ENCODE data around the gene ARNT2. TPM values are rescaled to one million over a fixed set of nuclear protein-coding genes. Genes with fewer than 3 reads are reported as not detected.

Gene ARNT2
- total and polyA plus RNA-seq, 2 experiments from 2014 or later: 4.6 to 11.6 TPM

- TF ChIP-seq ZNF462 (CRISPR knock-in tag; IDR thresholded peaks at IDR 0.05) (no peak), EZH2phosphoT487 (IDR thresholded peaks at IDR 0.05; ENCODE audit: unreplicated experiment) (no peak), ZNF331 (CRISPR knock-in tag; IDR thresholded peaks at IDR 0.05; ENCODE audit: low read depth) (no peak)
Measured at GRCh38 chr15:80441041-80441440, 36.9 kb downstream of the ARNT2 start (continued).

- H3K27me3 Mint-ChIP-seq (ENCODE audit: insufficient read depth, low read depth, poor library complexity): no peaks in the 10 kb centered on the region
Measured at GRCh38 chr15:80441714-80442113, 37.5 kb downstream of the ARNT2 start.

More at GRCh38 chr15:80441714-80442113, 37.5 kb downstream of the ARNT2 start:
- H3K27me3 ChIP-seq (ENCODE audit: insufficient read depth): no peaks in the 10 kb centered on the region
- ATAC-seq (no peak), DNase-seq (ENCODE audit: low spot score) (no peak)
- Mint-ChIP-seq H3K4me3 (no peak overlapping the region), H3K4me1 (peaks cover 19% of the 10 kb centered on the region), H3K9me3 (no peaks in the 10 kb centered on the region), H3K36me3 (ENCODE audit: low read depth) (no peaks in the 10 kb centered on the region; the same call in 2 of the 3 replicates), H3K27ac (no peak overlapping the region)
- peaks cover 9% of the 10 kb centered on the region; the same call in 1 of the 2 replicates for H3K9me2 ChIP-seq (ENCODE audit: insufficient read depth)
- no peak overlapping the region for H3K27ac ChIP-seq (ENCODE audit: low read depth)
- H3K79me2 ChIP-seq (replicated peaks; ENCODE audit: insufficient read depth): no peaks in the 10 kb centered on the region
- TF ChIP-seq NANOG (IDR thresholded peaks at IDR 0.05; ENCODE audit: borderline replicate concordance) (no peak), ZNF114 (CRISPR knock-in tag; IDR thresholded peaks at IDR 0.05) (no peak), CREB1 (CRISPR knock-in tag; IDR thresholded peaks at IDR 0.05; ENCODE audit: low read depth) (no peak)
- H2AFZ ChIP-seq: no peak overlapping the region
- H3K4me2 ChIP-seq: no peak overlapping the region
- no peaks in the 10 kb centered on the region for H3K36me3 ChIP-seq (ENCODE audit: insufficient read depth)
- no peaks in the 10 kb centered on the region for H3K4me1 ChIP-seq (ENCODE audit: insufficient read depth)
- H3F3A ChIP-seq (replicated peaks; ENCODE audit: low read depth): no peaks in the 10 kb centered on the region
- no peak overlapping the region for H3K4me3 ChIP-seq
- H4K20me1 ChIP-seq (replicated peaks; ENCODE audit: insufficient read depth): no peaks in the 10 kb centered on the region; the same call in none of the 2 replicates
